K562 (cell line): ENCODE measurements around the gene CRLF1. TPM values are rescaled to one million over a fixed set of nuclear protein-coding genes. Genes with fewer than 3 reads are reported as not detected.

Experiments
- ATAC-seq: fragments of 200-7000 bp; cut with Tn5 transposase; 3 replicates; pipeline ENCODE4 v1.9.1; 2020; ENCODE audit warnings: moderate library complexity
- BruUV-seq: library from RNA; stranded (reverse); fragments of 400-500 nt; replicated peaks from 2 replicates; lab custom pipeline; 2021; lab: Mats Ljungman, UMichigan
- CTCF ChIA-PET: fragments of 300-600 bp; formaldehyde crosslinking; extraction: SDS; loops from one replicate; lab custom pipeline; 2021; ENCODE audit warnings: low intra/inter-chr PET ratio; lab: Yijun Ruan, JAX
- POLR2A ChIA-PET: fragments of 300-600, 350-650 bp; sonication (Branson Sonifier 250); formaldehyde crosslinking; extraction: SDS; loops from one replicate; lab custom pipeline; 2021; ENCODE audit warnings: antibody characterized with exemption, inconsistent platforms; lab: Yijun Ruan, JAX
- DNase-seq, 4 experiments: peaks; one replicate each; pipeline versions ENCODE4 v3.0.0 to v3.0.0-alpha.2; 2011 to 2018; ENCODE audit warnings: low spot score in 3 of 4, mixed read lengths in 3 of 4; ENCODE audit errors: extremely low read depth in 1 of 4
- FAIRE-seq: peaks from 2 replicates; lab custom pipeline; 2011; peaks lifted over from hg19 to GRCh38; lab: Jason Lieb, UNC
- H2AFZ ChIP-seq: 2 replicates; pipeline ENCODE4 v1.6.0; 2011; ENCODE audit warnings: low read depth, low read length, control low read depth, inconsistent platforms
- H3K27ac ChIP-seq: fragments of 200-600 bp; 3 replicates; pipeline ENCODE4 v1.8.0; 2011; ENCODE audit warnings: low read depth, mild to moderate bottlenecking, control low read depth, inconsistent platforms, low read length, moderate library complexity, mixed read lengths; ENCODE audit errors: extremely low read depth
- H3K27me3 ChIP-seq, 2 experiments: fragments of 300-600 bp in 1 of 2; 2 replicates in 1 of 2; 3 replicates in 1 of 2; pipeline versions ENCODE4 v1.6.0 to v1.8.0; 2011; ENCODE audit warnings: inconsistent platforms in 2 of 2, low read length in 2 of 2, mild to moderate bottlenecking in 1 of 2, mixed read lengths in 1 of 2, moderate library complexity in 1 of 2; ENCODE audit not compliant: control insufficient read depth in 2 of 2, insufficient read depth in 2 of 2
- H3K36me3 ChIP-seq: fragments of 300-600 bp; 3 replicates; pipeline ENCODE4 v1.8.0; 2011; ENCODE audit warnings: mild to moderate bottlenecking, low read length, inconsistent platforms; ENCODE audit not compliant: control insufficient read depth, insufficient read depth
- H3K4me1 ChIP-seq, 2 experiments: fragments of 200-600 bp in 1 of 2; replicated peaks in 1 of 2; 2 replicates in 1 of 2; 3 replicates in 1 of 2; pipeline versions ENCODE4 v1.5.1 to v1.8.0; 2011; ENCODE audit warnings: inconsistent platforms in 2 of 2, low read length in 2 of 2, mild to moderate bottlenecking in 1 of 2, mixed read lengths in 1 of 2, moderate library complexity in 1 of 2; ENCODE audit not compliant: control insufficient read depth in 2 of 2, insufficient read depth in 2 of 2
- H3K4me2 ChIP-seq: 2 replicates; pipeline ENCODE4 v1.6.1; 2011; ENCODE audit warnings: low read length, control low read depth, inconsistent platforms, mixed read lengths; ENCODE audit not compliant: insufficient read depth
- H3K4me3 ChIP-seq: fragments of 200-600 bp; sonication (generic), shearing (Covaris generic); 2 replicates; pipeline ENCODE4 v1.5.1; 2016; ENCODE audit warnings: control low read depth, inconsistent platforms
- H3K79me2 ChIP-seq: fragments of 200-600 bp; 3 replicates; pipeline ENCODE4 v1.8.0; 2011; ENCODE audit warnings: low read length, inconsistent platforms; ENCODE audit not compliant: control insufficient read depth, insufficient read depth
- H3K9ac ChIP-seq, 2 experiments: 2 replicates each; pipeline versions ENCODE4 v1.6.0 to v1.6.1; 2011; ENCODE audit warnings: low read depth in 2 of 2, low read length in 2 of 2, control low read depth in 1 of 2, inconsistent platforms in 1 of 2, mild to moderate bottlenecking in 1 of 2, mixed read lengths in 1 of 2; ENCODE audit not compliant: insufficient read depth in 1 of 2
- H3K9me1 ChIP-seq: one replicate; pipeline ENCODE4 v1.6.0; 2011; ENCODE audit warnings: inconsistent platforms, mild to moderate bottlenecking, low read length, moderate library complexity; ENCODE audit not compliant: control insufficient read depth, insufficient read depth
- H3K9me3 ChIP-seq: replicated peaks from 2 replicates; pipeline ENCODE4 v1.5.1; 2011; ENCODE audit warnings: low read depth, low read length, inconsistent platforms; ENCODE audit not compliant: control insufficient read depth, insufficient read depth
- H4K20me1 ChIP-seq: replicated peaks from 2 replicates; pipeline ENCODE4 v1.6.1; 2011; ENCODE audit warnings: low read length, inconsistent platforms, mixed read lengths; ENCODE audit not compliant: control insufficient read depth, insufficient read depth
- ARID1B ChIP-seq: fragments of 450-650 bp; IDR thresholded peaks from 2 replicates; pipeline ENCODE4 v1.6.1; 2016; ENCODE audit warnings: antibody characterized with exemption, mild to moderate bottlenecking, inconsistent platforms
- CBFA2T3 ChIP-seq: fragments of 450-650 bp; IDR thresholded peaks from 2 replicates; pipeline ENCODE4 v1.6.1; 2017
- SMC3 ChIP-seq: conservative IDR thresholded peaks from 2 replicates; pipeline ENCODE4 v1.6.1; 2011; ENCODE audit warnings: low read depth, low read length, improper control_type of control experiment; ENCODE audit not compliant: insufficient read depth
- YBX1 ChIP-seq: fragments of 450-650 bp; IDR thresholded peaks from 2 replicates; pipeline ENCODE4 v1.7.1; 2016; ENCODE audit warnings: mild to moderate bottlenecking
- ZFP36 ChIP-seq: fragments of 150-350 bp; IDR thresholded peaks from 2 replicates; pipeline ENCODE4 v1.6.1; 2018; ENCODE audit warnings: low read length, low read depth; ENCODE audit not compliant: partially characterized antibody
- ZNF263 ChIP-seq: sonication (generic); formaldehyde crosslinking; IDR thresholded peaks from 2 replicates; pipeline ENCODE4 v1.8.0; 2022; ENCODE audit warnings: mild to moderate bottlenecking, missing genetic modification reagents, borderline replicate concordance
- WGBS: fragments of 100-300 bp; shearing (Covaris generic); methylation state at CpG from one replicate; pipeline ENCODE4 v1.1.6; 2016; ENCODE audit warnings: low coverage, mixed read lengths; ENCODE audit not compliant: insufficient coverage; ENCODE audit errors: missing lambda C conversion rate; 5-methylcytosine and 5-hydroxymethylcytosine counted together
- in situ Hi-C: fragments of 300-500 bp; cut with MboI; formaldehyde crosslinking; loops from 4 replicates; pipeline ENCODE4 v1.15.0; 2018; ENCODE audit warnings: inconsistent platforms, mixed read lengths
- intact Hi-C: fragments of 100-400 bp; cut with micrococcal nuclease; formaldehyde crosslinking; loops from 2 replicates; pipeline ENCODE4 v1.14.2; 2022
- polyA plus RNA-seq, 8 experiments: library from polyadenylated mRNA; depleted of rRNA in 4 of 8; stranded (reverse) in 5 of 8; unstranded in 3 of 8; fragments of >200 nt; fragmentation: Nextera tagmentation in 2 of 8; fragmentation: Illumina TruSeq in 1 of 8; extraction: Ambion mirVana in 2 of 8; extraction: Trizol in 1 of 8; gene quantifications; 2 replicates each; pipeline versions ENCODE4 v1.2.1 to v1.2.3, GENCODE V29; 2011 to 2014; ENCODE audit warnings: inconsistent platforms in 1 of 8, missing spikeins in 1 of 8
- total RNA-seq, 7 experiments: library from RNA; depleted of rRNA in 6 of 7; stranded (reverse); fragments of >200 nt in 6 of 7; fragmentation: Illumina TruSeq in 2 of 7; extraction: Trizol in 2 of 7; gene quantifications; 2 replicates each; pipeline versions ENCODE4 v1.2.1 to v1.2.3, GENCODE V29; 2011 to 2021; ENCODE audit warnings: low replicate concordance in 1 of 7
- TF ChIP-seq, protein P1 (sequence below): fragments of 450-650 bp; IDR thresholded peaks from 2 replicates; pipeline ENCODE4 v1.6.1; 2017; ENCODE audit warnings: antibody characterized with exemption
- TF ChIP-seq, protein P2 (sequence below): fragments of 250-450 bp; sonication (Bioruptor Pico); IDR thresholded peaks from 2 replicates; pipeline ENCODE4 v1.5.0; 2021; ENCODE audit warnings: mild to moderate bottlenecking, moderate library complexity
- TF ChIP-seq, protein P3 (sequence below): fragments of 450-650 bp; formaldehyde crosslinking; IDR thresholded peaks from 2 replicates; pipeline ENCODE4 v1.4.0; 2022; ENCODE audit warnings: mild to moderate bottlenecking, moderate library complexity
- TF ChIP-seq, protein P4 (sequence below): sonication (generic); formaldehyde crosslinking; IDR thresholded peaks from 2 replicates; pipeline ENCODE4 v1.8.1; 2022; ENCODE audit warnings: missing genetic modification reagents

Gene CRLF1
- total and polyA plus RNA-seq, 9 of the 15 experiments (the other 6 are each of a cell fraction or from before 2014, with no cell fraction given): 0.85 to 3.6 (median 1.7) TPM

DNA sequence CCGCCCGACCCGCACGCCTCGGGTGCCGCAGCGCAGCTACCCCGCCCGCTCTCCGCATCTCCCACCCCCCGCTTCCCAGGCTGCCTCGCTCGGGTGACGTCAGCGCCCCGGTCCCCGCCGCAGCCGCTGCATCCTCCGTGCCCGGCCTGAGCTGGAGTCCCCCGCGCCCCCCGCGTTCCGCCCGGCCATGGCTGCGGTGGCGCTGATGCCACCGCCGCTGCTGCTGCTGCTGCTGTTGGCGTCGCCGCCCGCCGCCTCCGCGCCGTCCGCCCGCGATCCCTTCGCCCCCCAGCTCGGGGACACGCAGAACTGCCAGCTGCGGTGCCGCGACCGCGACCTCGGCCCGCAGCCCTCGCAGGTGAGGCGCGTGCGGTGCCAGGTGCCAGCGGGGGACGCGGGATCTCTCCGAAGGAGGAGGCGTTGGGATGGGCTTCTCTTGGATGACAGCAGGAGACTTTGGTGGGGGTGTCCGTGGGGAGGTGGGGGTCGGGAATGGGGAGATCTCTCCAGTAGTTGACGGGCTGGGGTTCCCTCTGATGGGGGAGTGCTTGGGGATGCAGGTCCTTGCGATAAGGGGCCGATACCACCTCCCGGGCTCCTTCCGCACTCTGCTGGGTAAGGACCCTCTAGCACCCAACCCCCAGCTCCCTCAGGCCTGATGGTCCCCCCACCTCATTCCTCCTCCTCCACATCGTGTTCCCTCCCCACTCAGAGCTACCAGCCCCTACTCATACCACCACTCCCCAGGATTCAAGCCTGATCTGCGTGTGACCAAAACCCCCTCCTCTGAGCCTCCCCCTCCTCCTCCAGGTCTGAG lies 6.4 kb upstream of the CRLF1 start, which contains the start of gene TMEM59L (continued):
- no peak for TF ChIP-seq SMC3
- TF ChIP-seq, protein P1, sequence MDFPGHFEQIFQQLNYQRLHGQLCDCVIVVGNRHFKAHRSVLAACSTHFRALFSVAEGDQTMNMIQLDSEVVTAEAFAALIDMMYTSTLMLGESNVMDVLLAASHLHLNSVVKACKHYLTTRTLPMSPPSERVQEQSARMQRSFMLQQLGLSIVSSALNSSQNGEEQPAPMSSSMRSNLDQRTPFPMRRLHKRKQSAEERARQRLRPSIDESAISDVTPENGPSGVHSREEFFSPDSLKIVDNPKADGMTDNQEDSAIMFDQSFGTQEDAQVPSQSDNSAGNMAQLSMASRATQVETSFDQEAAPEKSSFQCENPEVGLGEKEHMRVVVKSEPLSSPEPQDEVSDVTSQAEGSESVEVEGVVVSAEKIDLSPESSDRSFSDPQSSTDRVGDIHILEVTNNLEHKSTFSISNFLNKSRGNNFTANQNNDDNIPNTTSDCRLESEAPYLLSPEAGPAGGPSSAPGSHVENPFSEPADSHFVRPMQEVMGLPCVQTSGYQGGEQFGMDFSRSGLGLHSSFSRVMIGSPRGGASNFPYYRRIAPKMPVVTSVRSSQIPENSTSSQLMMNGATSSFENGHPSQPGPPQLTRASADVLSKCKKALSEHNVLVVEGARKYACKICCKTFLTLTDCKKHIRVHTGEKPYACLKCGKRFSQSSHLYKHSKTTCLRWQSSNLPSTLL: no peak

DNA sequence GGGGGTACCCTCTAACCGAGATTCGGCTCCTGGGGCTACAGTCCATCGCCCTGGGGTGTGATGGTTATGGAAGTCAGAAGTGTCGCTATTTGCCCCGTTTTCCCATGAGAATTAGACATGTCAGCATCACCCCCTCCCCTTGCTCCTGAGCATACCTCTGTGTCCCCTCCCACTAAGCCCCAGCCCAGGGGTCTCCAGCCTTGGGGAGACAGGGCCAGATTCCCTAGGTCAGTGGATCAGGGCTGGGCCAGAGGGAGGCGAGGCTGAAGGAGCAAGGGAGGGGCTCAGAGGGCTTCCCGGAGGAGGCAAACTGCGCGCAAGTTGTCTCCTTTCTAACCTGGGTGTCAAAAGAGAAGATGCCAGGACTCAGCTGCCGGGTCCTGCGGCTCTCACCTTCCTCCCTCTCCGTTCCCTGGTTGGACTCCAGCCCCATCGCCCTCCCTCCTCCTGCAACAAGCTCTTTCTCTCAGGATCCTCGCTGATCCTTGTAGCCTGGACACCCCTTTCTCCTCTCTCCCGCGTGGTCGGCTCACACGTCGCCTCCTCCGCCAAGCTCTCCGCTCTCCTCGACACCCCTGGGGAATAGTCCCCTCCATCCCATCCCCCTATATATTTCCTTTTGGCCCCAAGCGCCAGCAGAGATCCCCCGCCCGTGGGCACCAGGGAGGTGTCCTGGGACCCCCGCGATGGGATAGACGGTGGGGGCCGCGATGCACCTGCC lies 5.6 kb upstream of the CRLF1 start:
- 6% methylated on average over 24 of the region's 30 CpGs for WGBS
- Histone ChIP-seq H2AFZ (no peak overlapping the region), H3K27ac (no peak overlapping the region), H4K20me1 (peaks cover 26% of the 10 kb centered on the region), H3K4me2 (no peak overlapping the region), H3K27me3 (peaks cover 53 to 82% of the 10 kb centered on the region in 2 experiments), H3K9me1 (no peaks in the 10 kb centered on the region), H3K4me3 (no peak overlapping the region), H3K79me2 (no peaks in the 10 kb centered on the region), H3K4me1 (peaks cover 0 to 48% of the 10 kb centered on the region in 2 experiments; a peak in 2 of 5 replicates), H3K9ac (0 out of 4 replicates have a peak overlapping the region, but pooled peaks of 1 of the 2 experiments have one; percentile 6), H3K36me3 (no peaks in the 10 kb centered on the region), H3K9me3 (no peaks in the 10 kb centered on the region)
- DNase-seq (no peak), FAIRE-seq (no peak), ATAC-seq (no peak)
- ChIA-PET POLR2A (interaction anchor here (1.0 to 1.2 kb wide), 2 partner anchors 19 to 307 kb away, joined by 3 read pairs; partner anchors contain the start of genes COPE and DDX49), CTCF (no interaction called here)
- BruUV-seq: no TSS peak
- in situ Hi-C loops (no loop called here), intact Hi-C loops (no loop called here)
- no peak for TF ChIP-seq CBFA2T3
- TF ChIP-seq YBX1: no peak
- TF ChIP-seq, protein P2, sequence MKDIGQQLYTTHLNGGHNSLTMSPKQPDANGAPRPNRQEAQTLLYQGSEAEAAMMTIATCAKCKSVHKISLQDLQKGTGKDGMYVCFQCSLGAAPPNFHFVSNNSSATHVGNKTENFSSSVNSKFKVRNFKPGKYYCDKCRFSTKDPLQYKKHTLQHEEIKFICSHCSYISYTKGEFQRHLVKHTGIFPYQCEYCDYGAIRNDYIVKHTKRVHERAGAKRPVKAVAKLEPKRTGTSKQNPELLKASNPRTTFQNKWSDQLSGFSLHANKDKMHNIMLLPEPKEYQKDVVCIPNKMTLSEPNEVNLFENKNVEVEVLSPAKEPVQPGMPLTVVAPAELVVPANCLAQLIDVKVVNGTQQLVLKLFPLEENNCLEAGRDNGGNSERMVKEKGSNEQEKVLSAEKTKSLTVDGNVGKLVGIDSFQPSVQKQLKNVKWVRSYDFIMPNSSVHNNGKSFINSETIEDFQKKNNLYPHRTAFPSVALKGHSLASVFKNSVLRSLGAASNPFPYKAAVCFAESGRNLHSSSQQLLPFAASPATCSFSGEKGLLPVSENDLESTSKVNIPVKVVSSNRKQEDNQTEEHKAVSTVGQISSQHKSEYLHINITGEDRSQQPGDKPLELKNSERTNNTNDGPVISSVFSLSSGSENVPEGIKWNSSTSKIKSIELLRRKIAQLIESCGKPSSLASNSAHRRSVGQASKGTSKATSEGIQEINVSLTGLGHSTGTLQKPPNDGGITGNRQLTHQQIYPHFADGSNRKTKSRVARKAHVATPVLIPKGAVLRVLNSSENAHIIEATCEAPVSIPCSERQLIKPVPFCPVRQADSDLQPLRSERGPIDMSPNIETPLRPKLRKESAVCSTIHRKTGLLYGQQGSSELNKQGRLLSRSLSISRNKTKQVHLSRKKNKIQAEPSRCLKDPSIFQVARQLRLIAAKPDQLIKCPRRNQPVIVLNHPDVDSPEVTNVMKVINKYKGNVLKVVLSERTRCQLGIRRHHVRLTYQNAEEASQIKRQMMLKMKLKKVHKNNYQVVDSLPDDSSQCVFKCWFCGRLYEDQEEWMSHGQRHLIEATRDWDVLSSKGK (CRISPR knock-in tag): no peak
- TF ChIP-seq, protein P3, sequence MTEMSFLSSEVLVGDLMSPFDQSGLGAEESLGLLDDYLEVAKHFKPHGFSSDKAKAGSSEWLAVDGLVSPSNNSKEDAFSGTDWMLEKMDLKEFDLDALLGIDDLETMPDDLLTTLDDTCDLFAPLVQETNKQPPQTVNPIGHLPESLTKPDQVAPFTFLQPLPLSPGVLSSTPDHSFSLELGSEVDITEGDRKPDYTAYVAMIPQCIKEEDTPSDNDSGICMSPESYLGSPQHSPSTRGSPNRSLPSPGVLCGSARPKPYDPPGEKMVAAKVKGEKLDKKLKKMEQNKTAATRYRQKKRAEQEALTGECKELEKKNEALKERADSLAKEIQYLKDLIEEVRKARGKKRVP (CRISPR knock-in tag): no peak
- TF ChIP-seq, protein P4, sequence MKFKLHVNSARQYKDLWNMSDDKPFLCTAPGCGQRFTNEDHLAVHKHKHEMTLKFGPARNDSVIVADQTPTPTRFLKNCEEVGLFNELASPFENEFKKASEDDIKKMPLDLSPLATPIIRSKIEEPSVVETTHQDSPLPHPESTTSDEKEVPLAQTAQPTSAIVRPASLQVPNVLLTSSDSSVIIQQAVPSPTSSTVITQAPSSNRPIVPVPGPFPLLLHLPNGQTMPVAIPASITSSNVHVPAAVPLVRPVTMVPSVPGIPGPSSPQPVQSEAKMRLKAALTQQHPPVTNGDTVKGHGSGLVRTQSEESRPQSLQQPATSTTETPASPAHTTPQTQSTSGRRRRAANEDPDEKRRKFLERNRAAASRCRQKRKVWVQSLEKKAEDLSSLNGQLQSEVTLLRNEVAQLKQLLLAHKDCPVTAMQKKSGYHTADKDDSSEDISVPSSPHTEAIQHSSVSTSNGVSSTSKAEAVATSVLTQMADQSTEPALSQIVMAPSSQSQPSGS (CRISPR knock-in tag): no peak
- no peak for TF ChIP-seq ARID1B
- TF ChIP-seq ZNF263: peak; percentile 51; the same call in 1 of the 2 replicates
- peak; percentile 86 for TF ChIP-seq ZFP36
